Measurements from ENCODE around the gene TMEM135. TPM values are rescaled to one million over a fixed set of nuclear protein-coding genes. Genes with fewer than 3 reads are reported as not detected.

Gene TMEM135
- polyA plus RNA-seq, 1 of the 3 experiments (the other 2 are of a cell fraction), result 3.0 TPM

DNA sequence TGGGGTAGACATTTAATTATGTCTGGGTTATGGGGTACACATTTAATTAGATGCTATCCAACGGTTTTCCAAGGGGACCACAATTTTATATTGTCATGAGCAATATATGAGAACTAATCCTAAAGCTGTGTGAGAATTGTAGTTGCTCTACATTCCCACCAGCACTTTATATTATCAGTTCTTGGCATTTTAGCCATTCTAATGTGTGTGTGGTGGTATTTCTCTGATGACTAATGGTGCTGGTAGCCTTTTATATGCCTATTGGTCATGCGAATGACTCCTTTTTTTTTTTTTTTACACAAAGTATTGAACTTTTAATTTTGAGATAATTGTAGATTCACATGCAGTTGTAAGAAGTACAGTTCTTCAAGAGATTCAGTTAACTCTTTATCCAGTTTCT, 26.2 kb downstream of the TMEM135 start:
- Histone ChIP-seq H3K9ac (no peak overlapping the region), H3K27me3 (ENCODE audit: insufficient read depth) (no peaks in the 10 kb centered on the region), H3K4me3 (ENCODE audit: low read depth in 2 of 2, low read length in 1 of 2) (no peak overlapping the region), H3K9me3 (no peaks in the 10 kb centered on the region), H3K27ac (ENCODE audit: low read depth in 2 of 2, low read length in 1 of 2) (no peak overlapping the region), H3K79me2 (ENCODE audit: insufficient read depth) (peaks cover 3% of the 10 kb centered on the region; the same call in 1 of the 2 replicates), H3K9me2 (peaks cover 4% of the 10 kb centered on the region; the same call in 1 of the 2 replicates), H3K36me3 (replicated peaks in 1 of 2; ENCODE audit: control insufficient read depth in 1 of 2, insufficient read depth in 2 of 2, low read length in 1 of 2) (peaks cover 0 to 6% of the 10 kb centered on the region in 2 experiments), H4K20me1 (ENCODE audit: insufficient read depth) (no peaks in the 10 kb centered on the region), H2AFZ (ENCODE audit: low read depth) (no peak overlapping the region), H3K4me1 (ENCODE audit: control insufficient read depth in 1 of 2, insufficient read depth in 2 of 2, low read depth in 1 of 2, low read length in 1 of 2) (no peaks in the 10 kb centered on the region; a peak in 1 of 4 replicates), H3F3A (replicated peaks; ENCODE audit: insufficient read depth) (no peaks in the 10 kb centered on the region), H3K4me2 (no peak overlapping the region)
- no peak for TF ChIP-seq NRF1 (IDR thresholded peaks at IDR 0.05; ENCODE audit: low read depth, low read length)
- TF ChIP-seq EZH2phosphoT487 (IDR thresholded peaks at IDR 0.05; ENCODE audit: borderline replicate concordance, low read depth), result no peak
- TF ChIP-seq RFX5 (IDR thresholded peaks at IDR 0.05; ENCODE audit: low read length), result no peak
- TF ChIP-seq POLR2AphosphoS5 (IDR thresholded peaks at IDR 0.05; ENCODE audit: low read depth, low read length), result no peak
- no peak for TF ChIP-seq JUND (IDR thresholded peaks at IDR 0.05)
- TF ChIP-seq MXI1 (IDR thresholded peaks at IDR 0.05; ENCODE audit: low read depth, low read length), result no peak
- TF ChIP-seq MEF2A (IDR thresholded peaks at IDR 0.05; ENCODE audit: borderline replicate concordance, low read depth), result no peak
- DNase-seq, result no peak
- ChIA-PET POLR2A (no interaction called here), CTCF (no interaction called here)
- 68% methylated on average over 2 of the region's 2 CpGs for WGBS (ENCODE audit: low lambda C conversion rate)

- Histone ChIP-seq H3K4me3 (ENCODE audit: low read depth in 2 of 2, low read length in 1 of 2) (no peak overlapping the region), H3K9me2 (no peaks in the 10 kb centered on the region), H4K20me1 (ENCODE audit: insufficient read depth) (no peaks in the 10 kb centered on the region), H2AFZ (ENCODE audit: low read depth) (no peak overlapping the region), H3F3A (replicated peaks; ENCODE audit: insufficient read depth) (no peaks in the 10 kb centered on the region), H3K36me3 (replicated peaks in 1 of 2; ENCODE audit: control insufficient read depth in 1 of 2, insufficient read depth in 2 of 2, low read length in 1 of 2) (peaks cover 0 to 18% of the 10 kb centered on the region in 2 experiments), H3K27ac (ENCODE audit: low read depth in 2 of 2, low read length in 1 of 2) (no peak overlapping the region), H3K4me1 (ENCODE audit: control insufficient read depth in 1 of 2, insufficient read depth in 2 of 2, low read depth in 1 of 2, low read length in 1 of 2) (no peaks in the 10 kb centered on the region), H3K79me2 (ENCODE audit: insufficient read depth) (no peaks in the 10 kb centered on the region), H3K9ac (no peak overlapping the region), H3K4me2 (no peak overlapping the region), H3K27me3 (ENCODE audit: insufficient read depth) (no peaks in the 10 kb centered on the region), H3K9me3 (no peaks in the 10 kb centered on the region)
- ChIA-PET CTCF (no interaction called here), POLR2A (no interaction called here)
- 69% methylated on average over 3 of the region's 3 CpGs for WGBS (ENCODE audit: low lambda C conversion rate)
- no peak for TF ChIP-seq GABPA (IDR thresholded peaks at IDR 0.05; ENCODE audit: low read depth)
- TF ChIP-seq CHD2 (IDR thresholded peaks at IDR 0.05; ENCODE audit: low read length, partially characterized antibody), result no peak
- TF ChIP-seq USF2 (IDR thresholded peaks at IDR 0.05; ENCODE audit: borderline replicate concordance, low read depth, low read length), result no peak
- TF ChIP-seq ZBTB33 (IDR thresholded peaks at IDR 0.05; ENCODE audit: borderline replicate concordance, low read depth), result no peak
- no peak for TF ChIP-seq FOXM1 (IDR thresholded peaks at IDR 0.05; ENCODE audit: low read depth)
- no peak for TF ChIP-seq TEAD4 (IDR thresholded peaks at IDR 0.05; ENCODE audit: borderline replicate concordance, insufficient read depth)
- TF ChIP-seq CTCF (IDR thresholded peaks at IDR 0.05), result no peak
- no peak for TF ChIP-seq TCF12 (IDR thresholded peaks at IDR 0.05)
- no peak for TF ChIP-seq RXRA (IDR thresholded peaks at IDR 0.05; ENCODE audit: borderline replicate concordance, low read depth)
- DNase-seq, result no peak
These were observed 35.1 kb downstream of the TMEM135 start for GRCh38 chr11:87072787-87073186.

All from SK-N-SH (cell line).